Activated naive CD8-positive, alpha-beta T cell treated with anti-CD3 and anti-CD28 coated beads, Interleukin-2, amount 50 U/mL, for 24 hours (primary cell): ENCODE measurements around the gene FAM20C.
"Not testable (repeated sequence)": the region's sequence is repeated elsewhere in the genome, so short reads cannot be mapped to it uniquely, and the experiment has no call there.

Source experiments
- ATAC-seq: fragments of 150-1000 bp; cut with Tn5 transposase; one replicate; pipeline ENCODE4 v1.10.0; 2021
- DNase-seq: peaks from one replicate; pipeline ENCODE4 v3.0.0; 2021
- H3K27ac Mint-ChIP-seq: one replicate; pipeline ENCODE4 v1.8.0; 2021; ENCODE audit warnings: mild to moderate bottlenecking, mixed read lengths
- H3K27me3 Mint-ChIP-seq: one replicate; pipeline ENCODE4 v1.8.0; 2021; ENCODE audit warnings: mixed read lengths
- H3K36me3 Mint-ChIP-seq: one replicate; pipeline ENCODE4 v1.8.0; 2021; ENCODE audit warnings: low read depth, mixed read lengths
- H3K4me1 Mint-ChIP-seq: one replicate; pipeline ENCODE4 v1.8.0; 2021; ENCODE audit warnings: mixed read lengths
- H3K4me3 Mint-ChIP-seq: one replicate; pipeline ENCODE4 v1.8.0; 2021; ENCODE audit warnings: mild to moderate bottlenecking, moderate library complexity, mixed read lengths
- H3K9me3 Mint-ChIP-seq: one replicate; pipeline ENCODE4 v1.8.0; 2021; ENCODE audit warnings: mixed read lengths

FAM20C gene

DNA sequence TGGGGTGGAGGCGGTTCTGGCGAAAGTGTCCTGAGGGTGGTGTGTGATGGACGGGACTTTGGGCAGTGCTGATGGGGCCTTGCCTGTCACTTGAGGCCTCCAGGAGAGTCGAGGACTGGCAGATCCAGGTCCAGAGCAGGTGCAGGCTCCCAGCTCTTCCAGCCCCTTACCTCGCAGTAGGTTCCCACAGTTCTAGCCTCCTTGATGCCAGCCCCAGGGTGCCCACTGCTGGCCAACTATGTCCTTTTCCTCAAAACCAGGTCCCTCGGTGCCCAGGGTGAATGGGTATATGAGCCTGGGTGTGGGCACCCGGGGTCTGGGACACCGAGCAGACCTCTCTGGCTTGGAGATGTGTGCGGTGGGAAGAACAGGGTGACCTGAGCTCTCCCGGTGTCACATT, 8.3 kb downstream of the FAM20C start:
- peaks cover 4% of the 10 kb centered on the region for H3K27me3 Mint-ChIP-seq
- DNase-seq (no peak), ATAC-seq (no peak)
- no peak overlapping the region for H3K27ac Mint-ChIP-seq
- H3K4me1 Mint-ChIP-seq, result no peaks in the 10 kb centered on the region
- no peak overlapping the region for H3K4me3 Mint-ChIP-seq
- H3K36me3 Mint-ChIP-seq, result no peaks in the 10 kb centered on the region
- no peaks in the 10 kb centered on the region for H3K9me3 Mint-ChIP-seq

DNA sequence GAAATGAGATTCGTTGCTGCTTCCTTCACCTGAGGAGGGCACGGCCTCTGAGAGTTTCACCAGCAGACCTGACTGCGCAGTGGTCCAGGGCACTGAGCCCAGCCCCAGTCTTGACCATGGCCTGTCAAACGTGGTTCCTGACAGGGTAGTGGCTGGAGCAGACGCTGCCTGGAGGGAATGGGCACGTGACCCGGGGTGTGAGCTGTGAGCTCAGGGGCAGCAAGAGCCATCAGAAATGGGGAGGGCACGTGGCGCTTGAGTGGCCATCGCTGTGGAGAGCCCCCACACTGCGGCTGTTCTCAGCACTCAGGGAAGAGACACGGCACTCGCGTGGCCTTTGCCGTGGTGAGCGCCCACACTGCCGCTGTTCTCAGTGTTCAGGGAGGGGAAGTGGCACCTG, 12.0 kb downstream of the FAM20C start:
- Mint-ChIP-seq H3K9me3 (no peaks in the 10 kb centered on the region), H3K4me1 (no peaks in the 10 kb centered on the region), H3K4me3 (no peak overlapping the region), H3K27ac (no peak overlapping the region), H3K27me3 (no peaks in the 10 kb centered on the region), H3K36me3 (no peaks in the 10 kb centered on the region)
- ATAC-seq (no peak), DNase-seq (no peak)

DNA sequence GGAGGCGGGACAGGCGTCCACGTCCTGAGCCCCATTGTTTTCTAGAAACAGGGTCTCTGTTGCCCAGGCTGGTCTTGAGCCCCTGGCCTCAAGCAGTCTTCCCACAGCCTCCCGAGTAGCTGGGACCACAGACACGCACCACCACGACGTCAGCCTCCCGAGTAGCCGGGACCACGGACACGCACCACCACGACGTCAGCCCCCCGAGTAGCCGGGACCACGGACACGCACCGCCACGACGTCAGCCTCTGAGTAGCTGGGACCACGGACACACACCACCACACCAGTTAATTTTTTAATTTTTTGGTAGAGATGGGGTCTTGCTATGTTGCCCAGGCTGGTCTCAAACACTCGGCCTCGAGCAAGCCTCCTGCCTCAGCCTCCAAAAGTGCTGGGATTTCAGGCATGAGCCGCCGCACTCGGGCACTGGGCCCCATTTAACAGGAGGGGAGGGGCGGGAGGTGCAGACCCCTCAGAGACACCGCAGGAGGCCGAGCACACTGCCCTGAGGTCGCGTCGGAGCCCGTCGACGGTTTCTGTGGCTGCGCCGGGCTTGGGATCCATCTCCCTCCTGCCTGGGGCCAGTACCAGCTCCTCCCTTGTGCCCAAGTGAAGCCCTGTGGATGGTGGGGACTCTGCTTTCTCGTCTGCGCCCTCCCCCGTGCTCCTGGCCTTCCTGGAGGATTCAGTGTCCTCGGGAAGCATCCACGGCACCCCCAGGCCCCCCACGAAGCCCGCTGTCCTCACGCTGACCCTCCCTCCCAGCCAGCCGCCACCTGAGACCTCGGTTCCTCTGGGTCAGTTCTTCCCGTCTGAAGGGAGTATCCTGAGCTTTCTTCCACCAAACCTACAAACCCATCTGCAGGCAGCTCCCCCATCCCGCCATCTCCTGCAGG, 13.0 kb downstream of the FAM20C start:
- Mint-ChIP-seq H3K27me3 (no peaks in the 10 kb centered on the region), H3K9me3 (no peaks in the 10 kb centered on the region), H3K4me3 (no peak overlapping the region), H3K4me1 (no peaks in the 10 kb centered on the region), H3K27ac (no peak overlapping the region), H3K36me3 (no peaks in the 10 kb centered on the region)
- ATAC-seq, result no peak
- DNase-seq, result no peak

DNA sequence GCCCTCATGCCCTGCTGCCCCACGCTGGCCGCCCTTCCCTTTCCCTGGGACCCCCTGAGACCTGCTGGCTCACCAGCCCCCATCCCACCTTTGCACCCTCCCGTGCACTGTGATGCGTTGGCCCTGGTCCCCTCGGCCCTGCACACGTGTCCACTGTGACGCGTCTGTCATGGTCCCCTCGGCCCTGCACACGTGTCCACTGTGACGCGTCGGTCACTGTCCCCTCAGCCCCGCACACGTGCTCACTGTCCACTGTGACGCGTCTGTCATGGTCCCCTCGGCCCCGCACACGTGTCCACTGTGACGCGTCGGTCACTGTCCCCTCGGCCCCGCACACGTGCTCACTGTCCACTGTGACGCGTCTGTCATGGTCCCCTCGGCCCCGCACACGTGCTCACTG, 14.0 kb downstream of the FAM20C start:
- H3K27me3 Mint-ChIP-seq, H3K4me3 Mint-ChIP-seq: not testable (repeated sequence)

GRCh38 chr7:207418-208129, 15.2 kb downstream of the FAM20C start:
- Mint-ChIP-seq H3K4me1 (no peaks in the 10 kb centered on the region), H3K4me3 (no peak overlapping the region), H3K27ac (no peak overlapping the region), H3K27me3 (no peaks in the 10 kb centered on the region), H3K9me3 (no peaks in the 10 kb centered on the region), H3K36me3 (no peaks in the 10 kb centered on the region)
- ATAC-seq, result no peak
- no peak for DNase-seq

More for the DNA sequence above, 14.0 kb downstream of the FAM20C start:
- not testable (repeated sequence) for H3K4me1 Mint-ChIP-seq, ATAC-seq, H3K27ac Mint-ChIP-seq, H3K36me3 Mint-ChIP-seq, H3K9me3 Mint-ChIP-seq, DNase-seq

GRCh38 chr7:208130-208673, 15.8 kb downstream of the FAM20C start:
- Mint-ChIP-seq H3K4me3 (no peak overlapping the region), H3K27ac (no peak overlapping the region), H3K4me1 (no peaks in the 10 kb centered on the region), H3K9me3 (no peaks in the 10 kb centered on the region), H3K27me3 (no peaks in the 10 kb centered on the region), H3K36me3 (no peaks in the 10 kb centered on the region)
- DNase-seq (no peak), ATAC-seq (no peak)

DNA sequence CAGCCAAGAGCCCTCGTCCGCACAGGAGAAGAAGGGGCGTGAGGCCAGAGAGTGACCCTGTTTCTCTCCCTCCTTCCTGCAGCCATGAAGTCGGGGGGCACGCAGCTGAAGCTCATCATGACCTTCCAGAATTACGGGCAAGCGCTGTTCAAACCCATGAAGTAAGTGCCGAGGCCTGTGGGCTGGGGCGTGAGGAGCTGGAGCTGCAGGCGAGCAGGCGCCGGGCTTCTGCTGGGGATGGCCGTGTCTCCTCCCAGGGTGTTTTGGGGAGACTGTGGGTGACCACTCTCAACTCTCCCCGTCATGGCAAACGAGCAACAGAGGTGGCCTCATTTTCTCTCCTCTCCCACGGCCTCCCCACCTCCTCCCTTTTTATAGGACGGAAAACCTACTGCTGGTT, 16.4 kb downstream of the FAM20C start:
- H3K4me3 Mint-ChIP-seq, result no peak overlapping the region
- H3K27me3 Mint-ChIP-seq, result no peaks in the 10 kb centered on the region
- no peaks in the 10 kb centered on the region for H3K4me1 Mint-ChIP-seq
- no peaks in the 10 kb centered on the region for H3K36me3 Mint-ChIP-seq
- ATAC-seq (no peak), DNase-seq (no peak)
- no peaks in the 10 kb centered on the region for H3K9me3 Mint-ChIP-seq
- H3K27ac Mint-ChIP-seq, result no peak overlapping the region

GRCh38 chr7:209416-209815, 17.0 kb downstream of the FAM20C start:
- H3K36me3 Mint-ChIP-seq, result no peaks in the 10 kb centered on the region
- ATAC-seq, result no peak
- H3K4me1 Mint-ChIP-seq, result no peaks in the 10 kb centered on the region
- no peak for DNase-seq
- no peak overlapping the region for H3K27ac Mint-ChIP-seq
- no peaks in the 10 kb centered on the region for H3K9me3 Mint-ChIP-seq
- H3K27me3 Mint-ChIP-seq, result no peaks in the 10 kb centered on the region
- no peak overlapping the region for H3K4me3 Mint-ChIP-seq

GRCh38 chr7:209906-210305, 17.5 kb downstream of the FAM20C start:
- Mint-ChIP-seq H3K27ac (no peak overlapping the region), H3K27me3 (no peaks in the 10 kb centered on the region), H3K4me1 (no peaks in the 10 kb centered on the region), H3K4me3 (no peak overlapping the region), H3K36me3 (no peaks in the 10 kb centered on the region), H3K9me3 (no peaks in the 10 kb centered on the region)
- DNase-seq, result no peak
- ATAC-seq, result no peak

DNA sequence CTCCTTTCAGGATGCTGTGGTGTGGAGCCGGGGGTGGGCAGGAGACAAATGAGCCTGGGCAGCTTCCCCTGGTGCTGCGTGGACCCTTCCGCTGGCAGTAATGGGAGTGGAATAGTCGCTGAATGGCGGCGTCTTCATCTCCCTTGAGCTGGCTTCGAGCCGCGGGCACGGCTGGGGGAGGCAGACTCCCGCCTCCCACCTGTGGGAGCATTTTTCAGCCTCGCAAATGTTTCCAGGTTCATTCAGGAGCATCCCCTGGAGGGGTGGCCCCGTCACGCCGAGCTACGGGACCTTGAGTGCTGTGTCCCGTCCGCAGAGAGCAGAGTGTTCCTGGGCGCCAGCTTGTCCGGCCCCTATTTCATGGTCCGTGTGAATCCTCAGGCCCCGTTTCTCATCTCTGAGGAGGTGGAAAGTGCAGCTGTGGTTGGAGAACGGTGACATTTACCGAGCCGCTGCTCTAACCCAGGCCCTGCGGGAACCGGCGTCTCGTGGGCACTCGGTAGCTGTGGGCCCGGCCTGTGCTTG, 18.1 kb downstream of the FAM20C start:
- no peak overlapping the region for H3K27ac Mint-ChIP-seq
- H3K4me3 Mint-ChIP-seq, result no peak overlapping the region
- no peaks in the 10 kb centered on the region for H3K4me1 Mint-ChIP-seq
- ATAC-seq (no peak), DNase-seq (no peak)
- no peaks in the 10 kb centered on the region for H3K27me3 Mint-ChIP-seq
- no peaks in the 10 kb centered on the region for H3K36me3 Mint-ChIP-seq
- no peaks in the 10 kb centered on the region for H3K9me3 Mint-ChIP-seq

DNA sequence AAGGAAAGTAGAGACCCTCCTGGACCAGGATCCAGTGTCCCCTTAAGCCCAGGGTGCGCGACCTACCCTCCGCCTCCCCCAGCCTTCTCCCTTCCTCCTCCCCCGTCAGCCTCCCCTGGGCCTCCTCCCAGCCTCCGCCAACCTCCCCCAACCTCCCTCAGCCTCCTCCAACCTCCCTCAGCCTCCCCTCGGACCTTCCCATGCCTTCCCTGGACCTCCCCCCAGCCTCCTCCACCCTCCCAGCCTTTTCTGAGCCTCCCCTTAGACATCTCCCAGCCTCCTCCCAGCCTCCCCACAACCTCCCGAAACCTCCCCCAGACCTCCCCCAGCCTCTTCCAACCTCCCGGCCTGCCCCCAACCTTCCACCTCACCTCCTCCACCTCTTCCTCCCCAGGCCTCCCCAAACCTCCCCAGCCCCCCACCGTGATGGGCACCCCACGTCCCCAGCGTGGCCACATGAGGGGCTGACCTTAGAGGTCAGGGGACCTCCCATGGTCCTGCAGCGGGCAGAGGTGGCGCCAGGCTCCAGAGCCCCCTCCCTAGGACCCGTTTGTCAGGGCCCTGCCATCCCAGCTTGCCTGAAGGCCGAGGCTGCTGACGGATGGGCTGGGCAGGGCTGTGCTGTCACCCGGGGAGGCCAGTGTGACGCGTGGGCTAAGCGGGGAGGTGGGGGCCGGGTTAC, 18.8 kb downstream of the FAM20C start:
- Mint-ChIP-seq H3K9me3 (no peaks in the 10 kb centered on the region), H3K27me3 (no peaks in the 10 kb centered on the region), H3K4me1 (no peaks in the 10 kb centered on the region), H3K27ac (no peak overlapping the region), H3K36me3 (no peaks in the 10 kb centered on the region), H3K4me3 (no peak overlapping the region)
- ATAC-seq, result no peak
- DNase-seq, result no peak

- ATAC-seq, result no peak
- no peaks in the 10 kb centered on the region for H3K36me3 Mint-ChIP-seq
- H3K27ac Mint-ChIP-seq, result no peak overlapping the region
- H3K9me3 Mint-ChIP-seq, result no peaks in the 10 kb centered on the region
- H3K4me1 Mint-ChIP-seq, result no peaks in the 10 kb centered on the region
- no peaks in the 10 kb centered on the region for H3K27me3 Mint-ChIP-seq
- no peak for DNase-seq
- H3K4me3 Mint-ChIP-seq, result no peak overlapping the region
Observed at GRCh38 chr7:211715-212058, 19.3 kb downstream of the FAM20C start.

DNA sequence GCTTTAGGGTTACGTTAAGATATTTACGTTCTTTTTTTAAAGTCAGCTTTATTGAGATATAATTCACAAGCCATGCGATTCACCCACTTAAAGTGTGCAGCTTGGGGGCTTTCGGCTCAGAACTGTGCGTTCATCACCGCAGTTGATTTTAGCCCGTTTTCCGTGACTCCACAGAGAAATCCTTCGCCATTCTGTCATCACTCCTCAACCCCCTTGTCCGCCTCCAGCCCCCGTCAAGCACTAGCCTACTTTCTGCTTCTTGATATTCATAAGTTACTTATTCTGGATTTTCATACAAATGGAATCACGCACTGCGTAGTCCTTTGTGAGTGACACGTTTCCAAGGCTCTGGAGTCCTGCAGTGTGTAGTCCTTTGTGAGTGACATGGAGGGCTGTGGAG, 20.4 kb downstream of the FAM20C start:
- Mint-ChIP-seq H3K27ac (no peak overlapping the region), H3K9me3 (no peaks in the 10 kb centered on the region), H3K4me3 (no peak overlapping the region), H3K36me3 (no peaks in the 10 kb centered on the region), H3K4me1 (no peaks in the 10 kb centered on the region), H3K27me3 (no peaks in the 10 kb centered on the region)
- DNase-seq (no peak), ATAC-seq (no peak)

DNA sequence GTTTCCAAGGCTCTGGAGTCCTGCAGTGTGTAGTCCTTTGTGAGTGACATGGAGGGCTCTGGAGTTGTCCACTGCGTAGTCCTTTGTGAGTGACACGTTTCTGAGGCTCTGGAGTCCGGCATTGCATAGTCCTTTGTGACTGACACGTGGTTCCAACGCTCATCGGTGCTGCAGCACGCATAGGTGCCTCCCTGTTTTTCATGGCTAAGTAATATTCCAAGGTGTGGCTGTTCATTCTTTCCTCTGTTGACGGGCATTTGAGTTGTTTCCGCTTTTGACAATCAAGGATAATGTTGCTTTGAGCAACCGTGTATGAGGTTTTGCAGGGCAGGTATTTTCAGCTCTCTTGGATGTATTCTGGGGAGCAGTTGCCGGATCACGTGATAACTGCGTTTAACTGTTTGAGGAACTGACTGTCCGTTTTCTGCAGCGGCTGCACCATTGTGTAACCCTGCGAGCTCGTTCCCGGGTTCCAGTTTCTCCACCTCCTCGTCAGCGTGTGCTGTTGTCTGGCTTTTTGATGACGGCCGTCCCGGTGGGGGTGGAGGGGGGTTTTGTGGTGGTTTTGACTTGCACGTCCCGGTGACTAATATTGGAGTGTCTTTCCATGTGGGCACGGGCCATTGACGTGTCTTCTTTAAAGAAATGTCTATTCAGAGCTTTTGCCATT, 21.1 kb downstream of the FAM20C start:
- no peak overlapping the region for H3K4me3 Mint-ChIP-seq
- no peak for DNase-seq
- H3K9me3 Mint-ChIP-seq, result no peaks in the 10 kb centered on the region
- no peaks in the 10 kb centered on the region for H3K4me1 Mint-ChIP-seq
- H3K27me3 Mint-ChIP-seq, result no peaks in the 10 kb centered on the region
- no peaks in the 10 kb centered on the region for H3K36me3 Mint-ChIP-seq
- ATAC-seq, result no peak
- H3K27ac Mint-ChIP-seq, result no peak overlapping the region
